ENCODE data around the gene ZNF609. TPM values are rescaled to one million over a fixed set of nuclear protein-coding genes. Genes with fewer than 3 reads are reported as not detected.

The ZNF609 gene
- total RNA-seq, 2 donors from 2014 or later: 17.9 to 22.7 TPM

DNA sequence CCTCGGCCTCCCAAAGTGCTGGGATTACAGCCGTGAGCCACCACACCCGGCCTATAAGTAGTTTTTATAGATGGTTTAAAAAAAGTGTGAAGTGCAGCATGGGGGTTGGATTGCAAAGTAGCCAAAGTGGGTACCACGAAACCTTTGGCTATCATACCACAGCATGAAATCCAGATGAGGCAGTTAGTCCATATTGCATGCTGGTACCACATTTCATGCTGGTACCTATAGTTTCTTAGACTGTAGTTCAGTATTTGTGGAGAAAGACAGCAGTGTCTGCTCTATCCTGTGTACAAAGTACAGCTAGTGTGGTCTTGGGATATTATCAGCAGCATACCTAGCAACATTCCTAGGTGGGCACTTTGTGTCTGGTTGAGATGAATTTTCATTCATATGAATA, 11.8 kb downstream of the ZNF609 start:
- WGBS, 2 donors: 96 to 97% methylated on average over 4 of the region's 4 CpGs
- no peak for TF ChIP-seq POLR2A (IDR thresholded peaks at IDR 0.05)
- TF ChIP-seq, protein P1, sequence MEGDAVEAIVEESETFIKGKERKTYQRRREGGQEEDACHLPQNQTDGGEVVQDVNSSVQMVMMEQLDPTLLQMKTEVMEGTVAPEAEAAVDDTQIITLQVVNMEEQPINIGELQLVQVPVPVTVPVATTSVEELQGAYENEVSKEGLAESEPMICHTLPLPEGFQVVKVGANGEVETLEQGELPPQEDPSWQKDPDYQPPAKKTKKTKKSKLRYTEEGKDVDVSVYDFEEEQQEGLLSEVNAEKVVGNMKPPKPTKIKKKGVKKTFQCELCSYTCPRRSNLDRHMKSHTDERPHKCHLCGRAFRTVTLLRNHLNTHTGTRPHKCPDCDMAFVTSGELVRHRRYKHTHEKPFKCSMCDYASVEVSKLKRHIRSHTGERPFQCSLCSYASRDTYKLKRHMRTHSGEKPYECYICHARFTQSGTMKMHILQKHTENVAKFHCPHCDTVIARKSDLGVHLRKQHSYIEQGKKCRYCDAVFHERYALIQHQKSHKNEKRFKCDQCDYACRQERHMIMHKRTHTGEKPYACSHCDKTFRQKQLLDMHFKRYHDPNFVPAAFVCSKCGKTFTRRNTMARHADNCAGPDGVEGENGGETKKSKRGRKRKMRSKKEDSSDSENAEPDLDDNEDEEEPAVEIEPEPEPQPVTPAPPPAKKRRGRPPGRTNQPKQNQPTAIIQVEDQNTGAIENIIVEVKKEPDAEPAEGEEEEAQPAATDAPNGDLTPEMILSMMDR (IDR thresholded peaks at IDR 0.05): no peak
- Histone ChIP-seq H3K27ac (no peak overlapping the region), H3K27me3 (no peaks in the 10 kb centered on the region), H3K9me3 (no peaks in the 10 kb centered on the region), H3K4me3 (no peak overlapping the region), H3K4me1 (peaks cover 1% of the 10 kb centered on the region), H3K36me3 (replicated peaks in 1 of 2; ENCODE audit: insufficient read depth in 1 of 2, low read depth in 2 of 2) (no peaks in the 10 kb centered on the region)
- DNase-seq (no peak), ATAC-seq (no peak)
- intact Hi-C loops (cut with DNase I): no loop called here

DNA sequence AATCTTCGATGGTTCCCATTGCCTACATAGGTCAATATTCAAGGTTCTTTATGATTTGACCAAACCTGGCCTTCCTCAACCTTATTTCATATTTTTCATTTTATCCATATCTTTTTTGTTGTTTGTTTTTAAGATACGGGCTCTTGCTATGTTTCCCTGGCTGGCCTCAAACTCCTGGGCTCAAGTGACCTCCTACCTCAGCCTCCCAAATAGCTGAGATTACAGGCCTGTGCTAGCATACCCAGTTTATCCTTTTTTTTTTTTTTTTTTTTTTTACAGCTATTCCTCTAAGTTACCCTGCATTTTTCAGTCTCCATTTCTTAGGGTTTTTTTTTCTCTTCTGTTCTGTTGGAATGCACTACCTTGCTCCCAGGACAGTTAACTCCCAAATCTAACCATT, 14.5 kb downstream of the ZNF609 start:
- 70 to 76% methylated on average over 2 of the region's 2 CpGs for WGBS, 2 donors
- Histone ChIP-seq H3K4me3 (no peak overlapping the region), H3K27me3 (no peaks in the 10 kb centered on the region), H3K9me3 (no peaks in the 10 kb centered on the region), H3K27ac (no peak overlapping the region), H3K36me3 (replicated peaks in 1 of 2; ENCODE audit: insufficient read depth in 1 of 2, low read depth in 2 of 2) (no peaks in the 10 kb centered on the region), H3K4me1 (peaks cover 8% of the 10 kb centered on the region)
- DNase-seq: no peak
- intact Hi-C loops (cut with DNase I): no loop called here
- no peak for ATAC-seq
- TF ChIP-seq, protein P1 (IDR thresholded peaks at IDR 0.05): no peak
- TF ChIP-seq POLR2A (IDR thresholded peaks at IDR 0.05): no peak

DNA sequence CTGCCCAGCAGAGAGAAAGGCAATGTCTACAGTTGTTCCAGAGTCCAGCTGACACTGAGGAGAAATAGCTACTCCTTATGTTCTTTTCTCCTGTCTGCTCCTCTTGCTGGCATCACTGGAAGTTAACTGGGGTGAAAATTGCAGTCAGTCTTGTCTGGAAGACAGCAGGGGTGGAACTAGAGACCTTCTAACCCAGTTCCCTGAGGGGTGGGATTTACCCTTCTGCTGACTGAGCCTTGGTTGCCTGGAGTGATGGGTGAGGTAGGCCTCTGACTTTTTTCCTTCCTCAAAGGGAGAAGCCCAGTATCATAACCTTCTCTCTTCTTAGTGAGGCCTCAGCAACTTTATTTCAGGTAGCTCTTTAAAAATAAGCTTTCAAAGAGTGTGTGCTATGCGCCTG, 16.2 kb downstream of the ZNF609 start:
- no peak overlapping the region for H3K4me3 ChIP-seq
- intact Hi-C loops (cut with DNase I): no loop called here
- peaks cover 14% of the 10 kb centered on the region for H3K4me1 ChIP-seq
- no peaks in the 10 kb centered on the region for H3K9me3 ChIP-seq
- H3K27ac ChIP-seq: no peak overlapping the region
- ATAC-seq (no peak), DNase-seq (no peak)
- TF ChIP-seq, protein P1 (IDR thresholded peaks at IDR 0.05): no peak
- no peak for TF ChIP-seq POLR2A (IDR thresholded peaks at IDR 0.05)
- 80 to 81% methylated on average over 1 of the region's 1 CpG for WGBS, 2 donors
- no peaks in the 10 kb centered on the region for H3K36me3 ChIP-seq (replicated peaks in 1 of 2; ENCODE audit: insufficient read depth in 1 of 2, low read depth in 2 of 2)
- H3K27me3 ChIP-seq: no peaks in the 10 kb centered on the region

DNA sequence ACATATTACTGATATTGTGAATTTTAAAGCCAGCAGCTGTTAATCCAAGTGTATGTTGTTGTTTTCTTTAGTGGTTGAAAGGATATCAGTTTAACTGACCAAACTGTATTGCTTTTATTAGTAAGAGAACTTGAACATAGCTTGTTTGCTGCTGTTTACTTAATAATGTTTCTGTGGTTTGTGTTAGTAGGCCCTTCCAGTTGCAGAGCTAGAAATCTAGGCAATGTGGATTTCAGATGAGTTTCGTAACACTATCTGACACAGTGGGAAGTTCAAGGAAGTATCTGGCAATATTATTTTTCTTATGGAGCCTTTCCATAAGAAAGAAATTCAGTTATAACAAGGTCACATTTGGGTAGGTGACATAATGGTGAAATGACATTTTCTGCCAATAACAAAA, 18.5 kb downstream of the ZNF609 start:
- H3K27ac ChIP-seq: no peak overlapping the region
- TF ChIP-seq, protein P1 (IDR thresholded peaks at IDR 0.05): no peak
- DNase-seq: no peak
- no peaks in the 10 kb centered on the region for H3K27me3 ChIP-seq
- no peaks in the 10 kb centered on the region for H3K9me3 ChIP-seq
- peaks cover 32% of the 10 kb centered on the region for H3K4me1 ChIP-seq
- H3K4me3 ChIP-seq: no peak overlapping the region
- 0 to 8% methylated on average over 1 of the region's 1 CpG for WGBS, 2 donors
- no peak for ATAC-seq
- intact Hi-C loops (cut with DNase I): no loop called here
- H3K36me3 ChIP-seq (replicated peaks in 1 of 2; ENCODE audit: insufficient read depth in 1 of 2, low read depth in 2 of 2): no peaks in the 10 kb centered on the region

DNA sequence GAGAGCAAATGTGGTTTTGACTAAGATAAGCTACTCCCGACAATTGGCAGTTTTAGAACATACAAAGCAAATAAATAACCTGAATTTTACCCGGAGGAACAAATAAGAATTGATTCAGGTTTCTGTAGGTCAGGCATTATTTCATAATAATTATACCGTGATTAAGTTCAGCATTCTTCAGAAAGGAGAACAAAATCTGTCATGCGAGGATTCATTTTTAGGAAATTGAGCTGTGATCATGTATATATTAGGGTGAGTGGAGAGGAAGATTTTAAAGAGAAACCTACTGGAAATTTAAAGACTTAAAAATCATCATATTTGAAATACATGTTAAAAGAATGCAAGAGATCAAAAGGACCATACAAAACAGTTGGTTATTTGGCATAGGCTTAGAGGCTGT, 20.5 kb downstream of the ZNF609 start:
- DNase-seq (no peak), ATAC-seq (no peak)
- 26 to 32% methylated on average over 4 of the region's 4 CpGs for WGBS, 2 donors
- Histone ChIP-seq H3K4me3 (no peak overlapping the region), H3K27me3 (no peaks in the 10 kb centered on the region), H3K9me3 (no peaks in the 10 kb centered on the region), H3K36me3 (replicated peaks in 1 of 2; ENCODE audit: insufficient read depth in 1 of 2, low read depth in 2 of 2) (no peaks in the 10 kb centered on the region), H3K27ac (no peak overlapping the region), H3K4me1 (peaks cover 35% of the 10 kb centered on the region)
- intact Hi-C loops (cut with DNase I): no loop called here
- TF ChIP-seq, protein P1 (IDR thresholded peaks at IDR 0.05): no peak

Measured in body of pancreas (tissue), 4 donors.